T-helper 2 cell treated with Interferon-gamma antibody and Interleukin-4, amounts not matched to agents 100 ng/mL and 5 ng/mL, for 36 hours (primary cell): ENCODE data around the gene SLC2A9. TPM values are rescaled to one million over a fixed set of nuclear protein-coding genes. Genes with fewer than 3 reads are reported as not detected.

Source experiments
- total RNA-seq: library from RNA; stranded (reverse); gene quantifications from 2 replicates; pipeline ENCODE4 v1.2.3, GENCODE V29; 2022

SLC2A9 gene
- total RNA-seq, 1 donor from 2014 or later, result 3.2 TPM

Other genes with a start within 250 kb of the SLC2A9 start
- gene DRD5, start 239.9 kb downstream of the SLC2A9 start, total RNA-seq, result not detected in 2 replicates
- 506 and 507 TPM in 2 replicates for gene WDR1, start 95.3 kb upstream of the SLC2A9 start, total RNA-seq